Mesendoderm (in vitro differentiated cells): ENCODE data around the gene NRIP2.

Source experiments
- DNase-seq: peaks from one replicate; pipeline ENCODE4 v3.0.0; 2013
- H2AK5ac ChIP-seq: 2 replicates; pipeline ENCODE4 v1.6.1; 2013; ENCODE audit warnings: low read length, inconsistent platforms
- H2BK120ac ChIP-seq: 2 replicates; pipeline ENCODE4 v1.6.1; 2013; ENCODE audit warnings: low read depth, mild to moderate bottlenecking, low read length, moderate library complexity, mixed read lengths
- H2BK15ac ChIP-seq: replicated peaks from 2 replicates; pipeline ENCODE4 v1.6.1; 2013; ENCODE audit warnings: low read depth, mild to moderate bottlenecking, moderate library complexity
- H2BK5ac ChIP-seq: 2 replicates; pipeline ENCODE4 v1.6.1; 2013; ENCODE audit warnings: low read length, inconsistent platforms
- H3K18ac ChIP-seq: 2 replicates; pipeline ENCODE4 v1.6.1; 2013; ENCODE audit warnings: mild to moderate bottlenecking, low read length, mixed read lengths
- H3K23ac ChIP-seq: one replicate; pipeline ENCODE4 v1.6.1; 2013; ENCODE audit warnings: low read length
- H3K27ac ChIP-seq: 2 replicates; pipeline ENCODE4 v1.5.1; 2013; ENCODE audit warnings: low read depth, mild to moderate bottlenecking, inconsistent platforms, low read length, moderate library complexity
- H3K27me3 ChIP-seq: 2 replicates; pipeline ENCODE4 v1.6.1; 2013; ENCODE audit warnings: low read length, control low read depth, mild to moderate bottlenecking, inconsistent platforms; ENCODE audit not compliant: insufficient read depth, poor library complexity
- H3K36me3 ChIP-seq: 2 replicates; pipeline ENCODE4 v1.6.1; 2013; ENCODE audit warnings: low read length, inconsistent platforms; ENCODE audit not compliant: control insufficient read depth, insufficient read depth
- H3K4ac ChIP-seq: one replicate; pipeline ENCODE4 v1.6.1; 2013; ENCODE audit warnings: low read depth, mild to moderate bottlenecking, low read length, moderate library complexity
- H3K4me1 ChIP-seq: 2 replicates; pipeline ENCODE4 v1.6.1; 2013; ENCODE audit warnings: low read depth, low read length, inconsistent platforms; ENCODE audit not compliant: control insufficient read depth
- H3K4me2 ChIP-seq: 2 replicates; pipeline ENCODE4 v1.6.1; 2013; ENCODE audit warnings: low read length
- H3K4me3 ChIP-seq: 2 replicates; pipeline ENCODE4 v1.5.1; 2013; ENCODE audit warnings: mild to moderate bottlenecking, low read length
- H3K56ac ChIP-seq: one replicate; pipeline ENCODE4 v1.6.1; 2013; ENCODE audit warnings: low read length
- H3K79me1 ChIP-seq: 2 replicates; pipeline ENCODE4 v1.6.1; 2013; ENCODE audit warnings: low read length, inconsistent platforms
- H3K79me2 ChIP-seq: 2 replicates; pipeline ENCODE4 v1.6.1; 2013; ENCODE audit warnings: mild to moderate bottlenecking, low read length; ENCODE audit not compliant: control insufficient read depth, insufficient read depth
- H3K9ac ChIP-seq: 2 replicates; pipeline ENCODE4 v1.6.1; 2013; ENCODE audit warnings: low read length, inconsistent platforms
- H4K5ac ChIP-seq: one replicate; pipeline ENCODE4 v1.6.1; 2013; ENCODE audit warnings: low read length
- H4K8ac ChIP-seq: one replicate; pipeline ENCODE4 v1.6.1; 2013; ENCODE audit warnings: low read depth, mild to moderate bottlenecking, control low read depth, low read length, moderate library complexity
- WGBS: extraction: QIAGEN DNeasy Blood & Tissue Kit; methylation state at CpG from one replicate; pipeline ENCODE4 v1.1.7; 2013; ENCODE audit warnings: low lambda C conversion rate, missing lambda C conversion rate; ENCODE audit not compliant: insufficient coverage; ENCODE audit errors: extremely low coverage; 5-methylcytosine and 5-hydroxymethylcytosine counted together

The NRIP2 gene

DNA sequence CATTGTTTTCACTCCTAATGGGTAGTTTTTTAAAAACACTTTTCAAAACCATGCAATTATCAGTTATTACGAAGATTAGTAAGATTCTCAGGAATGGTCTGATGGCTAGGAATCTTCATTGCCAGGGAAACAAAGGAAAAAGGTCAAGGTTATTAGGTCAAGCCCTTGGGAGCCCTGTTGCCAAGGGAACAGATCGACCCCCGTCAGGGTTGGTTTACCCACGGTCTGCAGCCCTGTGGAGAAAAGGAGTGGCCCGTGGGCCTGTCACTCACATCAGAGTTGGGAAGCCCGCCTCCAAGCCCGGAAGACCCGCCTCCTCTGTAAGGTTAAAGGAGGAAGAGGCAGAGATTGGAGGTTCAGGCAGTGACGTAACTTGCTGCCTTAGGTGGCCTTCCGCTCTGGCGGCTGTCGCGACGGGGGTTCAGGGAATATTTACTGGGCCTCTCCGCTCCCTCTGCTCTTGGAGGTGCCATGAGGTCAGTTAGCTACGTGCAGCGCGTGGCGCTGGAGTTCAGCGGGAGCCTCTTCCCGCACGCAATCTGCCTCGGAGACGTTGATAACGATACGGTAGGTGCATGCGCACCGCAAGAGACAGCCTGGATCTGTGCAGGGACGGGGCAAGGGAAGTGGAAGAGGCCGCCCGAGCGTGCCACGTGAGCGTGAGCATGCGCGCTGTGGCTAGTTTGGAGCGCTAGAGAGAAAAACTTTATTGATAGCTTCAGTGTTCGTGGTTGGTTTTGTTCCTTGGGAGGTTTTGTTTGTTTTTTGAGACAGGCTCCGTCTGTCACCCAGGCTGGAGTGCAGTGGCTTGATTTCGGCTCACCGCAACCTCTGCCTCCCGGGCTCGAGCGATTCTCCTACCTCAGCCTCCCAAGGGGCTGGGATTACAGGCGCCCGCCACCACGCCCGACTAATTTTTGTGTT is 22.3 kb downstream of the NRIP2 start, which contains the start of gene ITFG2:
ITFG2 (plus strand) TSS at position 379 of the 924 bp plus-strand sequence; CDS start at position 472, 93 bp downstream.
- peak within 1 kb of the TSS; percentile 99 for H3K56ac ChIP-seq
- DNase-seq = peak; percentile 100
- H3K18ac ChIP-seq = no peak within 1 kb of the TSS
- peaks cover 2% of the 10 kb centered on the region for H3K79me1 ChIP-seq
- peak within 1 kb of the TSS; percentile 95 for H3K9ac ChIP-seq
- peak within 1 kb of the TSS; percentile 11 for H3K23ac ChIP-seq
- H3K27me3 ChIP-seq = no peaks in the 10 kb centered on the region
- no peaks in the 10 kb centered on the region for H3K4me1 ChIP-seq
- no peaks in the 10 kb centered on the region for H3K36me3 ChIP-seq
- H3K4ac ChIP-seq = peak within 1 kb of the TSS; percentile 70
- H3K4me3 ChIP-seq = peak within 1 kb of the TSS; percentile 81
- H2AK5ac ChIP-seq = no peak within 1 kb of the TSS
- H4K5ac ChIP-seq = no peak within 1 kb of the TSS
- peak within 1 kb of the TSS; percentile 58 for H3K4me2 ChIP-seq
- H3K79me2 ChIP-seq = peaks cover 11% of the 10 kb centered on the region
- peak within 1 kb of the TSS; percentile 80 for H3K27ac ChIP-seq
- WGBS = no CpG with 5 or more reads among the region's 48 CpGs
- H2BK120ac ChIP-seq = no peak within 1 kb of the TSS
- H4K8ac ChIP-seq = no peak within 1 kb of the TSS
- H2BK15ac ChIP-seq = no peak within 1 kb of the TSS
- peak within 1 kb of the TSS; percentile 87 for H2BK5ac ChIP-seq

DNA sequence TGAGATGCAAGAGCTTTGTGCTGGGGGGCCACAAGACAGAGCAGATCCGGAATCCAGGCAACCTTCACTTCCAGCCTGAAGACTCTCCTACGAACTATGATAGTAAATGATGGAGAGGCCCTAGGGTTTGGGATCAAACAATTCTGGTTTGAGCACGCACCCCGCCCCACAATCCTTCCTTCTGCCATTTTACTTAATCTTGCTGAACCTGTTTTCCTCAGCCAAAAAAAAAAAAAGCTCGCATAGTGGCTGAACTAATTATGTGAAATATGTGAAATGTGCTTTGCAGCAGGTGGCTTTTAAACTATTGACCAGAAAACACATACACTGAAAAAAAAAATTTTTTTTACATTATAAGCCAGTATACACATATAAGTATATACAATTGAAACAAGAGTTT is 23.0 kb downstream of the NRIP2 start:
- Histone ChIP-seq H3K4me1 (no peaks in the 10 kb centered on the region), H3K4me3 (no peak overlapping the region), H3K27me3 (no peaks in the 10 kb centered on the region), H3K4ac (no peak overlapping the region), H3K36me3 (no peaks in the 10 kb centered on the region), H3K23ac (no peak overlapping the region), H4K5ac (no peak overlapping the region), H3K27ac (no peak overlapping the region), H3K9ac (no peak overlapping the region), H3K4me2 (no peak overlapping the region), H3K79me2 (peaks cover 11% of the 10 kb centered on the region), H3K56ac (no peak overlapping the region), H2AK5ac (no peak overlapping the region), H2BK15ac (no peak overlapping the region), H3K18ac (no peak overlapping the region), H4K8ac (no peak overlapping the region), H2BK120ac (no peak overlapping the region), H3K79me1 (no peaks in the 10 kb centered on the region), H2BK5ac (no peak overlapping the region)
- no peak for DNase-seq
- no CpG with 5 or more reads among the region's 5 CpGs for WGBS

- DNase-seq = no peak
- Histone ChIP-seq H3K79me1 (no peaks in the 10 kb centered on the region), H2BK5ac (no peak overlapping the region)
Measured at GRCh38 chr12:2806700-2807099, 28.1 kb downstream of the NRIP2 start.

DNA sequence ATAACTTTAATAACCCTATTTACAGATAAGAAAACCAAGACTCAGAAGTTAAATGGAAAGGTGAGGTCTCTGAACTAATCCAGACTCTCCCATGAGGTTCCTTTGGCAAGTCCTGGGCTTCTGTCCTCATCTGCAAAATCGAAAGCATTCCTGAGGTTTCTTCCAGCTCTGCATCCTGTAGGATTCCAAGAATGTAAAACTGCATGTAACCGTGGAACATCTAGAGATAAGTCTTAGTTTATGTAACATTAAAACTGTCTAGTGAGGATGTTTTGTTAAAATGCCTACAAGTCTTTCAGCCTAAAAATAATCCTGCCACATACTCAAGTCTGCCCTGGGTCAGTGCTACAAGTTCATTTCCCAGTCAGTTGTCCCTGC is 29.7 kb downstream of the NRIP2 start:
- Histone ChIP-seq H3K36me3 (peaks cover 28% of the 10 kb centered on the region), H3K23ac (no peak overlapping the region), H3K9ac (no peak overlapping the region), H2BK15ac (no peak overlapping the region), H3K4me2 (no peak overlapping the region), H3K18ac (no peak overlapping the region), H3K56ac (no peak overlapping the region), H3K27ac (no peak overlapping the region), H3K79me1 (no peaks in the 10 kb centered on the region), H2BK5ac (no peak overlapping the region), H4K5ac (no peak overlapping the region), H3K27me3 (no peaks in the 10 kb centered on the region), H2BK120ac (no peak overlapping the region), H3K79me2 (no peaks in the 10 kb centered on the region), H3K4me3 (no peak overlapping the region), H2AK5ac (no peak overlapping the region), H4K8ac (no peak overlapping the region), H3K4me1 (no peaks in the 10 kb centered on the region), H3K4ac (no peak overlapping the region)
- WGBS = no CpG with 5 or more reads among the region's 2 CpGs
- no peak for DNase-seq

More at GRCh38 chr12:2806700-2807099, 28.1 kb downstream of the NRIP2 start:
- Histone ChIP-seq H4K8ac (no peak overlapping the region), H2BK120ac (no peak overlapping the region), H3K36me3 (peaks cover 16% of the 10 kb centered on the region), H2BK15ac (no peak overlapping the region), H3K56ac (no peak overlapping the region), H3K79me2 (no peaks in the 10 kb centered on the region), H3K23ac (no peak overlapping the region), H3K18ac (no peak overlapping the region), H3K4me1 (no peaks in the 10 kb centered on the region), H3K9ac (no peak overlapping the region), H3K27ac (no peak overlapping the region), H4K5ac (no peak overlapping the region), H3K4me2 (no peak overlapping the region), H3K27me3 (no peaks in the 10 kb centered on the region), H2AK5ac (no peak overlapping the region), H3K4me3 (no peak overlapping the region), H3K4ac (no peak overlapping the region)
- WGBS = no CpG with 5 or more reads among the region's 6 CpGs

- no peaks in the 10 kb centered on the region for H3K27me3 ChIP-seq
- no peak overlapping the region for H3K4me3 ChIP-seq
- no peak overlapping the region for H3K4ac ChIP-seq
- H3K4me2 ChIP-seq = no peak overlapping the region
- no peak overlapping the region for H3K9ac ChIP-seq
- no peak for DNase-seq
- no peaks in the 10 kb centered on the region for H3K79me1 ChIP-seq
- H3K23ac ChIP-seq = no peak overlapping the region
- H4K5ac ChIP-seq = no peak overlapping the region
- H2BK120ac ChIP-seq = no peak overlapping the region
- no peak overlapping the region for H2BK5ac ChIP-seq
- H3K18ac ChIP-seq = no peak overlapping the region
- H3K4me1 ChIP-seq = no peaks in the 10 kb centered on the region
- H3K27ac ChIP-seq = no peak overlapping the region
- no peak overlapping the region for H4K8ac ChIP-seq
- no CpG with 5 or more reads among the region's 5 CpGs for WGBS
- H3K56ac ChIP-seq = no peak overlapping the region
- no peak overlapping the region for H2AK5ac ChIP-seq
- no peak overlapping the region for H2BK15ac ChIP-seq
- no peaks in the 10 kb centered on the region for H3K79me2 ChIP-seq
- H3K36me3 ChIP-seq = peaks cover 31% of the 10 kb centered on the region
Measured at GRCh38 chr12:2804393-2805142, 30.3 kb downstream of the NRIP2 start.
